ENCODE data around the gene DNLZ.
"Not testable (repeated sequence)": the region's sequence is repeated elsewhere in the genome, so short reads cannot be mapped to it uniquely, and the experiment has no call there.

The DNLZ gene

DNA sequence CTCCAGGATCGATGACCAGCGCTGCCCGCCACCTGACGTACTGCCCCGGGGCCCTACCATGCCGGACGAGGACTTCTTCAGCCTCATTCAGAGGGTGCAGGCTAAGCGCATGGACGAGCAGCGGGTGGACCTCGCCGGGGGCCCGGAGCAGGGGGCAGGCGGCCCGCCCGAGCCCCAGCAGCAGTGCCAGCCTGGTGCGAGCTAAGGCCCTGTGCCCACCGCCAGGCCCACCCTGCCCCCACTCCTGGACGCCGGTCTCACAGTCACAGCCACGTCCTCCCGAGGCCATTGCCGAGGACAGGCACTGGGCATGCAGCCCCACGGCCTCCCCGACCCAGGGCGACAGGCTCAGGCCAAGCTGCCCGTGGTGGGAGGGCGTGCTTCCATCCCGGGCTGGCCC, 5.5 kb downstream of the DNLZ start:
- DNase-seq, result no peak

DNA sequence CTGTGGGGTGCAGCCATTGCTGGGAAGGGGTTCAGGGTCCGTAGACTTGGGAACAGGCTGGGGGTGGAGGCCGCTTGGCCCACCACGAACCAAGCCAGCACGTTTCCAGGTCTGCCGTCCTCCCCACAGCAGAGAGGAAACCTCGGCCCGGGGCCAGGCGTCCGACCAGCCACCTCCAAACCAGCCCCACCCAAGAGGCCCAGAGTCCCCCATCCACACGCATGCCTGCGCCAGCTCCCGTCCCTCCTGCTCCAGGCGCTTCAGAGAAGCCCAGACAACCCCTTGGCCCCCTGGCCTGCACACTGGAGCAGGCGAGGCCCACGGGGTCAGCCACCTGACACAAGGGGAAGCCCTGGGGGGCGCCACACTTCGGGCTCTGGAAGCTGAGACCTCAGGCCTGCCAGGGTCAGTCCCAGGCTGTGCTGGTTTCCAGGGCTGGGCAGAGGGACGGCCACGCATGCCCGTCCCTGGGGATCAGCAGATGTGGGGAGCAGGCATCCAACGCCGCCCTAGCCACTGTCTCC, 6.3 kb downstream of the DNLZ start:
- no peak for DNase-seq

DNA sequence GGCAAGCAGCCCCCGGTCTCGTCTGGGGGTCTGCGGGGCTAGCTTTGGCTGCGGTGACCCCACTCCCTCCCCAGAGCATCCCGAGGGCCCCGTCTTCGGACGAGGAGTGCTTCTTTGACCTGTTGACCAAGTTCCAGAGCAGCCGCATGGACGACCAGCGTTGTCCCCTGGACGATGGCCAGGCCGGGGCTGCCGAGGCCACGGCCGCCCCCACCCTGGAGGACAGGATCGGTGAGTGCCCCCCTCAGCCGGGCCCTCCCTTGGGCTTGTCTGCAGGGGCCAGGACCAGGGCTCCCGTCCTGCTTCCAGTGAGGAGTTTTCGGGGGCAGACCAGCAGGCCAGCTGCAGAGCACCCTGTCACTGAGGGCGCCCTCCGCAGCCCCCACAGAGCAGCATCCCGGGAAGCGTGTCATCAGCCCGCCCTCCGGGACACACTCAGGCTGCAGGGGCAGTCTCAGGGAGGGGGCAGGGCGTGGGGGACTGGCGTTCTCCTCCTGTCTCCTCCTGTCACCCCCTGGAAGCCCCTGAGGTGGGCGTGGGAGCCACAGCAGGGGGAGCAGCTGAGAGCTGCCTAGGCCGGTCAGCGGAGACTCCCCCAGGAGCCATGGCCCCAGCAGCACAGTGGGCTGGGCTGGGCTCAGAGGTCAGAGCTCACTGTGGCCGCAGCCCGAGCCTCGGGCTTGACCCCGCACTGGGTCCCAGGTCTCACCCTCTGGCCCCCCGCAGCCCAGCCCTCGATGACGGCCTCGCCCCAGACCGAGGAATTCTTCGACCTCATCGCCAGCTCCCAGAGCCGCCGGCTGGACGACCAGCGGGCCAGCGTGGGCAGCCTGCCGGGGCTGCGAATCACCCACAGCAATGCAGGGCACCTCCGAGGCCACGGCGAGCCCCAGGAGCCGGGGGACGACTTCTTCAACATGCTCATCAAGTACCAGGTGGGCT, 7.7 kb downstream of the DNLZ start:
- no peak for DNase-seq

DNA sequence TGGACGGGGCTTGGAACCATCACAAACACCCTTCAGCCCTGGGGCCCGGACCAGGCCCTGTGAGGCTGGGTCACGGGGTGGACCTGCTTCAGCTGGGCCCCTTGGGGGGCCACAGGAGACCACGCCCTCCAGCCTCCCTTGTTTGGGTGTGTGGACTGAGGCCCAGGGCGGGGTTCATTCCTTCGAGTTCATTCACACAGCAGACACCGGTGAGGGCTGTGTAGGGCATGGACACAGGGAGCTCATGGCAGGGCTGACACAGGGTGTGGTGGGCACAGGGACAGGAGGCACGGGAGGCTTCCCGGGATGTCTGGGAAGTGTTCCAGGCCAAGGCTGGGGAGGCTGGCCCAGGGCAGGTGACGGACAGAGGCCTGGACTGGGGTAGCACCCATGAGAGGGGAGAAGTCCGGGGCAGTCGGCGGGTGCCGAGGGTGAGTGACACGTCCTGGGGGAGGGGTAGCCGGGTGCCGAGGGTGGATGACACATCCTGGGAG, 8.9 kb downstream of the DNLZ start:
- DNase-seq, result peak; percentile 23

DNA sequence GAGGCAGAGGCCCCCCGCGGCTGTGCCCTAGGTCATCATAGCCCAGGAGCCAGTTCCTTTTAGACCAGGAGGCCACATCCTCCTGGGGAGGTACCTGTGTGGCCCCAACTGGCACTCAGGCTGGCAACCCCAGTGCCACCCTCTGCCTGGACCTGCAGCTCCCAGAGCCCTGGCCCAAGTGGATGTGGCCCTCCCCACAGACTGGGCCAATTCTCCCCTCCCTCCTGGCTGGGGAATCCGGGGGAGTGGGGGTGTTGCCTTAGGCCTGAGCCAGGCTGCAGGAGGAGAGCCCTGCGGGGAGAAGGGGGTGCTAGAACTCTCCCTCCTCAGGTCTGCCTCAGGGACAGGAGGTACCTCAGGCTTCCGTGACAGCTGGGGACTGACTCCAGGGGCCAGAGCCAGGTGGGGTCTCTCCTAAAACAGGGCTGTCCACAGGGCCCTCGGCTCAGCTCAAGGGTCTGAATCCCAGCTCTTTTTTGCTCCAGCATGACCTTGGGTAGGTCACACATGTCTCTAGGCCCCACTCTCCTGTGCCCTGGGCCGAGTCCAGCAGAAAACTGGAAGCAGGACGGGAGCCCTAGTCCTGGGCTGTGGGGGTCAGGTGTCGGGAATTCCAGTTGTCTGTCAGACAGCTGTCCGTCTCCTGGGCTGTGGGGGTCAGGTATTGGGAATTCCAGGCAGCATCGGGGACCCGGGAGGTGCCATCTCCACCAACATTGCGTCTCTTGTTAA, 9.6 kb downstream of the DNLZ start:
- DNase-seq, result no peak

DNA sequence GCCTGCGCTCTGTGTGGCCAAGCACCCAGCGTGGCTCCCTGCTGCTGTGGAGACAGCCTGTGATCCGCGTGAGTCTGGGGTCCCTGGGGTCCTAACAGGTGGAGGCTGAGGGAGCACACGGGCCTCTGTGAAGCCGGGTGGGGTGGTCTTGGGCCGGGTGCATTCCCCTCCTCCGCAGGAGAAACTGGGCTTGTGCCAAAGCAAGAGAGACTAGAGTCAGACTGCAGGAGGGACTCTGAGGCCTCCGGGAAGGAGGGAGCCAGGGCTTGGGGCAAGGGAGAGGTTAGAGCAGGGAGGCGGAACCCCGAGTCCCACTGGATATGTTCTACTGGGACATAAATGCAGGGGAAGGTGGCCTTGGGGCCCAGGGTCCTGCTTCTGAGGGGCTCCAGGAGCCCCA, 10.5 kb downstream of the DNLZ start:
- DNase-seq, result no peak

DNA sequence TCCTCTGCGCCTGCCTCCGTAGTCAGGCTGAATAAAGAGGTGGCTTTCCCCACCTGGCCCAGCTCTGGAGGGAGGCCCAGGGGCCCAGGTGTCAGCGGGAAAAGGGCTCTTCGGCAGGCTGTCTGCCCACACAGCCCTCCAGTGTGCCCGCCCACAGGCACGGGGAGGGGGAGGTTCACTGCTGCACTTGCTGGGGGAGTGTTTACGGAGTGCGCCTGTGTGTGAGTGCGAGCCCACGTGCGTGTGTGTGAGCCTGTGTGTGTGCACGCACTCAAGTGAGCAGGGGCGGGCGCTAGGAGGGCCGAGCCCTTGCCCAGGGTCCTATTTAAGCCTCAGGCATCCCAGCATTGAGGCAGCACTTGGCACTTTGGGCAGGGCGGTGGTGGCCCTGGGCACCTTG, 10.9 kb downstream of the DNLZ start:
- no peak for DNase-seq

DNA sequence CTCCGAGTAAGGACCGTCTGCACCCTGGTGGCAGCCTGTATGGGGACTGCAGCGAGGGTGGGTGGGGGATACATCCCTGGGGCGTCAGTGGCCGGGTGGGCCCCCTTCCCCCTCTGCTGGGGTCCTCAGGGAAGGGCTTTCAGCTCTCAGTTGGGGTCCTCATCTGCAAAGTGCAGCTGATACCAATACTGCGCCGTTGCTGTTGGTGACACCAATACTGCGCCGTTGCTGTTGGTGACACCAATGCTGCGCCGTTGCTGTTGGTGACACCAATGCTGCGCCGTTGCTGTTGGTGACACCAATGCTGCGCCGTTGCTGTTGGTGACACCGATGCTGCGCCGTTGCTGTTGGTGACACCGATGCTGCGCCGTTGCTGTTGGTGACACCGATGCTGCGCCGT, 11.7 kb downstream of the DNLZ start:
- not testable (repeated sequence) for DNase-seq

DNA sequence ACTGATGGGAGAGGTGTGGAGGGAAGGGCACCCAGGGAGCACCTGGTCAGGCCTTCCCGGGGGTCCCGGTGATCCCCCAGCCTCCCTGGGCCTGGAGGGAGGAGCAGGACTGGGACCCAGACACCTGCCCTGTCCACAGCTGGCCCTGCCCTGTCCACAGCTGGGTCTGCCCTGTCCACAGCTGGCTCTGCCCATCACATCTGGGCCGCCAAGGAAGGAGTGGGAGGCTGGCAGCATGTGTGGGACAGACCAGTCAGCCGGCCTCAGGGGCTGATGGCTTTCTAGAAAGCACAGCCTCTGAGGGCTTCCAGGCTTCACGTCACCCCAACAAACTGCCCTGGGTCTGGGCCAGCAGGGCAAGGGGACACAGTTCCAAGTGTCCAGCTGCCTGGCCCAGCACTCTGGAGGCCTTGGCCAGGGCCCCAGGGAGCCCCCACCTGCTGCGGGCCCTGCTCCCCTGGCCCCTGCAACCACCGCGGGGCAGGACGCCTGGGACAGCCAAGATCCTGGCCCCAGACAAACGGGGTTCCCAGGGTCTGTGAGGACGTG, 12.2 kb downstream of the DNLZ start:
- DNase-seq, result no peak

DNA sequence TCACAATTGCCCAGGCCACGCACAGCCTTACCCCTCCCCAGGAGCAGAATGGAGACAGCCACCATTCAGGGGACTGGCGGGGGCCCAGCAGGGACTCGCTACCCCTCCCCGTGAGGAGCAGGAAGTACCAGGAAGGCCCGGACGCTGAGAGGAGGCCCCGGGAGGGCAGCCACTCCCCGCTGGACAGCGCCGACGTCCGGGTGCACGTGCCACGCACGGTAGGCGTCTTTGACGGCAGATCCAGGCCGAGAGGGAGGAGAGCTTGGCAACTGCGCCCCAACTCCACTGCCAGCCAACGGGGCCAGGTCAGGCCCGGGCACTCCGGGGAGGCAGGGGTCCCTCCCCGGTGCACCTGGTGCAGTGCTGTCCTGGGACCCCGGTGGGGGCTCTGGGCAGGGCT, 14.0 kb downstream of the DNLZ start:
- no peak for DNase-seq

DNA sequence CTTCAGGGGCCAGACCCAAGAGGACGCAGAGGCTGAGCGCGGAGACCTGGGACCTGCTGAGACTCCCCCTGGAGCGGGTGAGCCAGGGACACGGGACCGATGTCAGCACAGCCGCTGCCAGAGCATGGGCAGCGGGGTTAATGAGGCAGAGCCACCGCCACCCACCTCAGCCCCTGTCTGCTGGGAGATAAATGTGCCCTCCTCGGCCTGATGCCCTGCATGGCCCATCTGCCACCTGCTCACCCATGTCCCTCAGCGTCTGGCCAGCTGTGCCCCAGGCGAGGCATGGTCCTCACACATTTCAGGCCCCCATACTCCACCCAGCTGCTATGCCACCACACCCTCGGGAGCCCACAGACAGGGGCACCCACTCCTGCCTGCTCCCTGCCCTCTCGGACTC, 14.9 kb downstream of the DNLZ start:
- DNase-seq, result no peak

DNA sequence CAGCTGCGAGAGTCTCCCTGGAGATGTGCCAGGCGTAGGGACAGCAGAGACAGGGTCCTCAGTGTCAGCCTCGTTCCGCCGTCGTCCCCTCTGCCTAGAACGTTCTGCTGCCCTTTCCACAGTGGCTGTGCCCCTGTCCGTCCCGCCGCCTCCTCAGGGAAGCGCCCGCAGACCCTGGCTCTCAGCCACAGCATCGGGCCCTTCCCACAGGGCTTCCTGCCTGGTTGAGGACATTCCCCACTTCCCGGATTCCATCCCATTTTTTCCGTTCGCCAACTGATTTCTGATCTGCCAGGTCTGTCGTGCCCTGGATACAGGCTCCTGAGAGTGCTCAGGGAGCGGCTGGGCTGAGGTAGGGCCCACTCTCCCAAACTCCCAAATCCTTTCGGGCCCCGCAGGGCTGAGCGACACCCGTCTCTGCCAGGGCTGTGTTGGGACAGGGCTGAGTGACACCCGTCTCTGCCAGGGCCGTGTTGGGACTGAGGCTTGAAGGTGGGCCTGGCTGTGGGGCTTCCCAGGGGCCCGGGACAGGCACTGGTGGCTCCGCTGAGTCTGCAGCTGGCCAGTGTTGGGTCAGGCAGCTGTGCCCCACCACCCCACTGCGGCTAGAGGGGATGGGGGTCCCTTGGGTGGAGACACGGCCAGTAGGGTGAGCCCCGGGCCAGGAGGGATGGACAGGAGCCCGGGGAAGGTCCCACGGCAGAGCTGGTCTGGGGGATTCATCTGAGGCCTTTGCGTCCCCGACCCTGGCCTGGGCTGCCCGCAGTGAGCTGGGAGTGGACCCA, 15.9 kb downstream of the DNLZ start:
- no peak for DNase-seq

DNA sequence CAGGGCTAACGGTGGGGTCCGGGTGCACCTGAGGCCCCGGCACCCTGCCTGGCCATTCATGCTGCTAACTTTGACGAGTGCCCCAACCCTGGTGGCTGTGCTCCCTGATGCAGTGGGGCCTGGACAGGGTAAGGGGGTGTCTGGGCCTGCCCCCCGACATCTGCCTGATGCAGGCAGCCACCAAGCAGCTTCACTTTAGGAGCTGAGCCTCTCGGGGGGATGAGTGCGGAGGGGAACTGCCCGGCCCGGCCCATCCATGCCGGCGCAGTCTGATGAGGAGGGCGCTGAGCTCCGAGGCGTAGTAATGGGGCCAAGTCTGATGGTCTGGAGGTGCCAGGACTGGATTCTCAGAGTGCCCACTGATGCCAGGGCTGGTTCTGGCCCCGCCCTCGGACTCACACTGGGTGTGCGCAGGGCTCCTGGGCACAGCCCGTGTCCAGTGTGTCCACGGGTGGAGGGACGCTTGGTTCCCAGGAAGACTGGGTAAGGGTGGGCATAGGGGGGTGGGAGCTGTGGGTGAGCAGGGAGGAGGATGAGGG, 16.5 kb downstream of the DNLZ start:
- no peak for DNase-seq

DNA sequence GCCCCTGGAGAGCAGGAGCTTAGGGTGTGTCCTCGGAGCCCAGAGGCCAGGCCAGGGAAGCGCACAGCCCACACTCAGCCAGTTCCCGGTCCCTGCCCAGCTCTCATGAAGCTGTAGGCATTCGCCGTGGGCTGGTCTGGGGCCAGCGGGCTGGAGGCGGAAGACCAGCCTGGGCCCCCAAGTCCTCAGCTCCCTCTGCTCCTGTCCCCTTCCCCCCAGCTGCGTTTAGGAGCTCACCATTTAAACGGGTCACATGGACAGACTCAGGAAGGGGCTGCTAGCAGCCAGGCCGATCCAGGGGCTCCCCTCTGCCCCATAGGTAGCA, 17.4 kb downstream of the DNLZ start:
- DNase-seq, result no peak

DNA sequence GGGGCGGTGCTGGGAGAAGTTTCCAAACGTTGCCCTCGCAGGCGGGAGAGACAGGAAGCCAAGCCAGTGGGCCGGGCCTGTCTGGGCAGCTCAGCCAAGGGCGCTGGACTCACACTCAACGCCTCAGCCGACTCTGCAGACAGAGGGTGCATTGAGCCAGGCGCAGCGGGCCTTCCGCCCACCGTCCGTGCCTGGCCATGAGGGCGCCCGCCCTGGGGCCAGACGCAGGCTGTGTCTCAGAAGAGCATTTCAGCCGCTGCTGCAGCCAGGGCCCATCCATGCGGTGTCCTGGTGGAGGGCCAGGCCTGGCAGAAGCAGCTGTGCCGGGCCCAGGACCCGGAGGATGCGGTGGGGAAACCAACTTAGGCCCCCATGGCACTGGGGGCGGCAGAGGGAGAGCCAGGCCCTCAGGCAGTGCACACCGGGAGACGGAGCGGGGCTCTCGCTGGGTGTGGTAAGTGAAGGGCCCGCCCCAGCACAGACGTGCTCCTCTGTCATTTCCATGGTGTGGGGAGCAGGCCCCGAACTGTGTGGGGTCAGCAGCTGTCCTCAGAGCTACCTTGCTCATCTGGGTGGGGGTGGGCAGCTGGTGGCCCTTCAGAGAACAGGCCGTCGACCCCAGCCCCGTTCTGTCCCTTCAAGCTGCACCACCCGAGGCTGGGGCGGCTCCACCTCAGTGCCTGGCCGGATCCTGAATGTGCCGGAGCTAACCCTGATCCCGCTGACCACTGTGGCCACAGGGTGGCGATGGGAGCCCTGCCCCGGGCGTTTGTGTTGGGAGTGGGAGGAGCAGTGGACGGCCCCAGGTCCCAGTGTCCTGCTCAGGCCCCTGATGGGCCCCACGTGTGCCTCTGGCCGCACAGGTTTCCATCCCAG, 18.0 kb downstream of the DNLZ start:
- no peak for DNase-seq

DNA sequence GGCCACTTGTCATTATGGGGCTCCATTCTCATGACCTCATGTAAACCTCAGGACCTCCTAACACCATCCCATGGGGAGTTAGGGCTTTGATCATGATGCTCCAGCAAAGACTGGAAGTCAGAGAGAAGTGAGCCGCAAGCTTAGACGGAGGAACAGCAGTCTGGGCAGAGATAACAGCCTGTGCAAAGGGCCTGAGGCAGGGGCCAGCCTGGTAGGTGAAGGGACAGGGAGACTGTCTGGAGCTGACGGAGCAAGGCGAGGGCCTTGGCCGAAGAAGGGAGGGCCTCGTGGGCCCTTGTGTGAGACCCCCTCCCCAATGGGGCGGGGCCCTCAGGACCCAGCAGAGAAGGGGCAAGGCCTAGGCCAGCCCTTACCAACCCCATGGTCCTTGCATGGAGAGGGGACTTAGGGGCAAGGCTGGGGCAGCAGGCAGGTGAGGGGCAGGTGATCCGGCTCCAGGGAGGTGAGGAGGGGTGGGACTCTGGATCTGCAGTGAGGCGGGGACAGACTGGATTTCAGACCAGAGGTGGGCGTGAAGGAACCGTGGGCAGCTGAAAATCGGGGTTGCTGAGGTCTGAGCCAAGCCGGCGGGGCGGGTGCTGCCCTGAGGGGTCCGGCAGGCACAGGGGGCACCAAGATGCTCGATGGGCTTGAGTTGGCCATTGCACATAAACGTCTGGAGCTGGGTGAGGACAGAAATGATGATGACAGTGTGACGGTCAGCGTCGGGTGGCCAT, 18.8 kb downstream of the DNLZ start:
- no peak for DNase-seq

DNA sequence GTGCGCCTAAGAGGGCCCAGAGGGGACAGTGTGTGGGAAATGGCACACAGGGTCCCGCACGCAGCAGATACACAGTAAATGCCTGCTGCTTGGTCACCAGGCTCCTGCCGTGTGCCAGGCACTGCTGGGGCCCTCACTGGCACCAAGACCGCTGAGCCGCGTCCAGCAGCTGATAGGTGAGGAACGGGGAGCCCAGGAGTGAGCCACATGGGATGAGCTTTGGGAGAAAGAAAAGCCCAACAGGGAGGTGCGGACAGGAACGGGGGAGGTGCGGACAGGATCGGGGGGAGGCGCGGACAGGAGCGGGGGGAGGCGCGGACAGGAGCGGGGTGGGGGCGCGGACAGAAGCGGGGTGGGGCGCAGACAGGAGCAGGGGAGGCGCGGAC, 19.7 kb downstream of the DNLZ start:
- no peak for DNase-seq

DNA sequence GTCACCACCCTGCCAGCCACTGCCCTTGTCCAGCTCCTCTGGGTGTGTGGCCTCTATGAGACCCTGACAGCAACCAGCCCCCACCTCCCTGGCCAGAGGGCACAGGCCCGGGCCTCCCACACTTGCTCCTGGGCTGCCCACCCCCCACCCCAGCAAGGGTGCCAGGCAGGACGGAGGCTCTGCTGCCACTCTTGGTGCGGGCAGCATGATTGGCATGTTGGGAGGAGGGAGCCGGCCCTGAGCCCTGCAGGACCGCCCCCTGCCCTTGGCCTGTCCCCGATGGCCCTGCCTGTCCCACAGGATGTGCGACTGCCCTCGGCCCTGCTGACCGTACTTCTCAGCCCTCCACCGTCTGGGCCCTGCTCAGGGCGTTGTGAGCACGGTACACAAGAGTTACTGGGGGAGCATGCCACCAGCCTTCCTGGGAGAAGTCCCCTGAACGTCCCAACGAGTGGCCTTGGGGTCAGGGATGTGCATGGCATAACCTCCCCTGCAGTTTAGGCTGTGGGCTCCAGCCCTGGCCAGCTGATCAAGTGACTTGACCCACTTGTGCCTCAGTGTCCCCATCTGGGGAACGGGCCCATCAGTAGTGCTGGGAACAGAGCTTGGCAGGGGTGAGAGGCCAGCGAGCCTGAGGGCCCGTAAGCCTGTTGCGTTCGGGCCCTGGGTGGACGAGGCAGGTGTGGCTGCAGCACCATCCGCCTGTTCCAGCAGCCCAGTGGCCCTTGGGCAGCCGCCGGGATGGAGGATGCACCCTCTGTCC, 20.2 kb downstream of the DNLZ start:
- no peak for DNase-seq

DNA sequence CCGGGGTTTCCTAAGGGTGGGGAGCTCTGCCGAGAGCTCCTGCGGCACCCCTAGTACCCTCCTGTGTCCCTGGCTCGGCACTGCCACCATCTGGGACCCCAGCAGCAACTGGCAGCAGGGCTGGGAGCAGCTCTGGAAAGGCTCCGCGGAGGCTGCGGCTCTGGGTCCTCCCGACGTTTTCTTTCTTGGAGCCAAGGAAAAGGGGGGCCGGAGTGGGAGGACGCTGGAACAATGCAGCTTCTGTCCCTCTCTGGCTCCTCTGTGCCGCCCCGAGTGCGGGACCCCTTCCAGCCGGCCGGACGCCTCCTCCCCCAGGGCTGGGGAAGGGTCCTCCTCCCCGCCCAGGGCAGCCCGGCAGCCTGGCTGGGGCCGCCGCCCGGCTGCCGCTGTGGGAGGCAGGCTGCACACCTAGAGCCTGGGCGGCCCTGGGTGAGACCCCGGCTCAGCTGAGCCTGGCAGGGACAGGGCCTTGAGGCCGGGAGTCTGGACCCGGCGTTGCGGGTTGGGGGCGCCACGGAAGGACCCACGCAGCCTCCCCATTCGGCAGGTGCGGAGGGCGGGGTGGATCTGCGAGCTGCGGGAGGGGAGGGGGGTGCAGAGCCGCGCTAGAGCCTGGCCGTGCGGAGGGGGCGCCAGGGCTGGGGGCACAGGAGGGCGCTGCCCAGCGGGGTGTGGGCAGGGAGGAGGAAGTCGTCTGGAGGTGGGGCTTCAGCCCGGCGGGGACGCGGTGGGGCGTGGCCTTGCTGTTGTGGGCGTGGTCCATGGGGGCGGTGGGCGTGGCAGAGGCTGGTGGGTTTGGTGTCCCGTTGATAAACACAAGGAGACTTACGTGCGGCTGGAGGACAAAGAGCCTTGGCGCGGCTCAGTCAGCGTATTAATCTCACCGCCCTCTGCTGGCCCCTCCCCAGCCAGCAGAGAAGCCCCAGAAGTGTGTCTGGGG, 21.1 kb downstream of the DNLZ start:
- DNase-seq, result peak; percentile 36
